Prostate gland (tissue), 2 donors: ENCODE measurements around the gene NAA80. TPM values are rescaled to one million over a fixed set of nuclear protein-coding genes. Genes with fewer than 3 reads are reported as not detected.

Experiments
- DNase-seq: peaks from one replicate; pipeline ENCODE4 v3.0.0-alpha.2; 2019; ENCODE audit warnings: low spot score
- H3K27ac ChIP-seq, 2 donors: fragments of 200-600 bp; sonication (generic); 2 replicates each; pipeline ENCODE4 v1.5.1; 2017 to 2019
- H3K27me3 ChIP-seq: fragments of 200-600 bp; sonication (generic); replicated peaks from 2 replicates; pipeline ENCODE4 v1.5.1; 2019; ENCODE audit not compliant: insufficient read depth
- H3K36me3 ChIP-seq, 2 donors: fragments of 200-600 bp; sonication (generic); 1 replicate in 1 of 2; 2 replicates in 1 of 2; pipeline versions ENCODE4 v1.5.1 to v1.8.1; 2017 to 2019
- H3K4me1 ChIP-seq: fragments of 200-600 bp; sonication (generic); replicated peaks from 2 replicates; pipeline ENCODE4 v1.5.1; 2019
- H3K4me3 ChIP-seq, 2 donors: fragments of 200-600 bp; sonication (generic); 2 replicates each; pipeline ENCODE4 v1.5.1; 2017 to 2019
- H3K9me3 ChIP-seq: fragments of 200-600 bp; sonication (generic); 2 replicates; pipeline ENCODE4 v1.5.1; 2017
- CTCF ChIP-seq, 4 experiments: fragments of 200-600 bp in 2 of 4; fragments of 450-650 bp in 2 of 4; sonication (generic) in 2 of 4; IDR thresholded peaks; 1 replicate in 3 of 4; 2 replicates in 1 of 4; pipeline ENCODE4 v1.5.1; 2016 to 2019; ENCODE audit warnings: antibody characterized with exemption in 4 of 4, mild to moderate bottlenecking in 2 of 4, moderate library complexity in 2 of 4
- POLR2A ChIP-seq: fragments of 450-650 bp; IDR thresholded peaks from one replicate; pipeline ENCODE4 v1.6.1; 2016; ENCODE audit warnings: antibody characterized with exemption, mild to moderate bottlenecking
- POLR2AphosphoS5 ChIP-seq: sonication (generic); formaldehyde crosslinking; IDR thresholded peaks from one replicate; pipeline ENCODE4 v1.6.1; 2017; ENCODE audit warnings: antibody characterized with exemption
- WGBS: methylation state at CpG from one replicate; pipeline ENCODE4 v1.1.5; 2018; 5-methylcytosine and 5-hydroxymethylcytosine counted together
- intact Hi-C: fragments of 100-400 bp; cut with DNase I; formaldehyde crosslinking; loops from one replicate; pipeline ENCODE4 v1.14.2; 2022
- total RNA-seq, 2 donors: library from RNA; depleted of rRNA; stranded (reverse); fragments of >200 nt; gene quantifications; one replicate each; pipeline ENCODE4 v1.1.0, GENCODE V29; 2016

Gene NAA80
- total RNA-seq, 2 donors from 2014 or later = 15.8 to 28.0 TPM

- DNase-seq = no peak
- H3K36me3 ChIP-seq = no peaks in the 10 kb centered on the region
- H3K27ac ChIP-seq = no peak overlapping the region
- H3K9me3 ChIP-seq = no peaks in the 10 kb centered on the region
- WGBS = 65% methylated on average over 4 of the region's 4 CpGs
- H3K27me3 ChIP-seq = no peaks in the 10 kb centered on the region
- TF ChIP-seq POLR2A (no peak), CTCF (IDR thresholded peaks at IDR 0.05) (no peak), POLR2AphosphoS5 (no peak)
- H3K4me3 ChIP-seq = no peak overlapping the region
- no peaks in the 10 kb centered on the region for H3K4me1 ChIP-seq
- intact Hi-C loops = no loop called here
Measured at GRCh38 chr3:50278123-50278879, 20.9 kb downstream of the NAA80 start.

- no peak for DNase-seq
- intact Hi-C loops = no loop called here
- H3K4me3 ChIP-seq = no peak overlapping the region
- no peak overlapping the region for H3K27ac ChIP-seq
- TF ChIP-seq CTCF (IDR thresholded peaks at IDR 0.05) = no peak
- TF ChIP-seq POLR2A = no peak
- no peak for TF ChIP-seq POLR2AphosphoS5
- no peaks in the 10 kb centered on the region for H3K36me3 ChIP-seq
- H3K4me1 ChIP-seq = no peaks in the 10 kb centered on the region
- 85% methylated on average over 17 of the region's 17 CpGs for WGBS
- no peaks in the 10 kb centered on the region for H3K9me3 ChIP-seq
- H3K27me3 ChIP-seq = no peaks in the 10 kb centered on the region
Measured at GRCh38 chr3:50276762-50277101, 22.5 kb downstream of the NAA80 start.

GRCh38 chr3:50275996-50276761, 23.0 kb downstream of the NAA80 start:
- no peak overlapping the region for H3K4me3 ChIP-seq
- H3K9me3 ChIP-seq = no peaks in the 10 kb centered on the region
- H3K27ac ChIP-seq = no peak overlapping the region
- intact Hi-C loops = no loop called here
- no peak for DNase-seq
- H3K4me1 ChIP-seq = no peaks in the 10 kb centered on the region
- H3K27me3 ChIP-seq = no peaks in the 10 kb centered on the region
- WGBS = 68% methylated on average over 73 of the region's 79 CpGs
- H3K36me3 ChIP-seq = no peaks in the 10 kb centered on the region
- TF ChIP-seq POLR2A (no peak), CTCF (IDR thresholded peaks at IDR 0.05) (no peak), POLR2AphosphoS5 (no peak)

- no peaks in the 10 kb centered on the region for H3K27me3 ChIP-seq
- DNase-seq = no peak
- WGBS = 77% methylated on average over 61 of the region's 65 CpGs
- no peaks in the 10 kb centered on the region for H3K36me3 ChIP-seq
- no peak overlapping the region for H3K4me3 ChIP-seq
- intact Hi-C loops = no loop called here
- H3K4me1 ChIP-seq = no peaks in the 10 kb centered on the region
- TF ChIP-seq CTCF (IDR thresholded peaks at IDR 0.05) (no peak), POLR2A (no peak), POLR2AphosphoS5 (no peak)
- H3K9me3 ChIP-seq = no peaks in the 10 kb centered on the region
- no peak overlapping the region for H3K27ac ChIP-seq
Measured at GRCh38 chr3:50275141-50275995, 23.8 kb downstream of the NAA80 start.
